Measurements from ENCODE around the gene TSC22D4. TPM values are rescaled to one million over a fixed set of nuclear protein-coding genes. Genes with fewer than 3 reads are reported as not detected.

Gene TSC22D4
- total and polyA plus RNA-seq, 9 of the 15 experiments (the other 6 are each of a cell fraction or from before 2014, with no cell fraction given), result 0.37 to 107 (median 28.7) TPM

DNA sequence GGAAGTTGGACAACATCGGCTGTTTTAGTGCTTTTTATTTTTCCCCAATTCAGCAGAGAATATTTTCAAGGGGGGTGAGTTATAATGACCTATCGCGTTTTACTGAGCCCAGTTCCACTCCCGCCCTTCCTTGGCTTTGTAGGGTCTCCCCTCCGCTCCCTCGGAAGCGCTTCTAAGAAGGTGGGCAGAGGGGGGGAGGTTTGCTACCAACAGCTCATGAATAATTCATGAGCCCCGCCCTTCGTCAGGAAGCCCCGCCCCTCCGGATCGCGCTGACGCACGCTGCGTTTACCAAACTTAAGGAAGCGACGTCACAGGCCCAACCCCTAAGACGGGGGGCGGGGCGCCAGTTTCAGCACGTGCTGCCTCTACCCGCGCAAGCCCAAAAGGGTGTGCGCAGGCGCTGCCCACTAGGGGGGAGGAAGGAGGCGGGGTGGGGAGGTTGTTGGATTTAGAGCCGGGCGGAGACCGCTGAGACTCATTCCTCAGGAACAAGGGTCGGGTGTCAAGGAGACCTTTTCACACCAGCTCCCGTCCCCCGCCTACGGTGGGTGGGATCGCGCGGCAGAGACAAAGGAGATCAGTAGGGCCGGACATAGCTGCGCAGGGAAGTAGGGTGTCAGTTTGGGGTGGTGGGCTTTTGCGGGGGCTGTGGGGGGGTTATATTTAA lies 49.9 kb downstream of the TSC22D4 start (continued):
- TF ChIP-seq, protein P1, sequence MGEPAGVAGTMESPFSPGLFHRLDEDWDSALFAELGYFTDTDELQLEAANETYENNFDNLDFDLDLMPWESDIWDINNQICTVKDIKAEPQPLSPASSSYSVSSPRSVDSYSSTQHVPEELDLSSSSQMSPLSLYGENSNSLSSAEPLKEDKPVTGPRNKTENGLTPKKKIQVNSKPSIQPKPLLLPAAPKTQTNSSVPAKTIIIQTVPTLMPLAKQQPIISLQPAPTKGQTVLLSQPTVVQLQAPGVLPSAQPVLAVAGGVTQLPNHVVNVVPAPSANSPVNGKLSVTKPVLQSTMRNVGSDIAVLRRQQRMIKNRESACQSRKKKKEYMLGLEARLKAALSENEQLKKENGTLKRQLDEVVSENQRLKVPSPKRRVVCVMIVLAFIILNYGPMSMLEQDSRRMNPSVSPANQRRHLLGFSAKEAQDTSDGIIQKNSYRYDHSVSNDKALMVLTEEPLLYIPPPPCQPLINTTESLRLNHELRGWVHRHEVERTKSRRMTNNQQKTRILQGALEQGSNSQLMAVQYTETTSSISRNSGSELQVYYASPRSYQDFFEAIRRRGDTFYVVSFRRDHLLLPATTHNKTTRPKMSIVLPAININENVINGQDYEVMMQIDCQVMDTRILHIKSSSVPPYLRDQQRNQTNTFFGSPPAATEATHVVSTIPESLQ (CRISPR knock-in tag; IDR thresholded peaks at IDR 0.05), result 0 out of 2 replicates have a peak, but pooled peaks have one; percentile 14
- TF ChIP-seq GTF2E2 (tag; IDR thresholded peaks at IDR 0.05) (peak; percentile 89), CXXC5 (CRISPR knock-in tag; IDR thresholded peaks at IDR 0.05) (peak; percentile 85), TAF9B (IDR thresholded peaks at IDR 0.05; ENCODE audit: partially characterized antibody) (peak; percentile 84), PPARD (CRISPR knock-in tag; IDR thresholded peaks at IDR 0.05) (no peak), CBX8 (IDR thresholded peaks at IDR 0.05; ENCODE audit: borderline replicate concordance, extremely low read depth, low read depth, low read length, poor library complexity, severe bottlenecking) (no peak), SMARCE1 (IDR thresholded peaks at IDR 0.05) (peak; percentile 21; the same call in 1 of the 2 replicates), TAF1 (IDR thresholded peaks at IDR 0.05; ENCODE audit: control insufficient read depth, extremely low read depth, insufficient read depth, low read length, severe bottlenecking) (peak; percentile 79), POLR2AphosphoS2 (IDR thresholded peaks at IDR 0.05; ENCODE audit: low read length) (peak; percentile 87; the same call in 1 of the 2 replicates), NR2C2 (CRISPR knock-in tag; IDR thresholded peaks at IDR 0.05) (0 out of 2 replicates have a peak, but pooled peaks have one; percentile 37), NR2C2 (tag; IDR thresholded peaks at IDR 0.05) (peak; percentile 79), XRCC5 (IDR thresholded peaks at IDR 0.05; ENCODE audit: low read depth, low read length) (0 out of 2 replicates have a peak, but pooled peaks have one; percentile 18), NCOA4 (IDR thresholded peaks at IDR 0.05; ENCODE audit: partially characterized antibody) (no peak), SRF (CRISPR knock-in tag; IDR thresholded peaks at IDR 0.05) (peak in 1 of 2 experiments; percentile 43; a peak in 2 of 4 replicates), SMARCA4 (IDR thresholded peaks at IDR 0.05) (peak; percentile 4; the same call in 1 of the 2 replicates)
- TF ChIP-seq, protein P2, sequence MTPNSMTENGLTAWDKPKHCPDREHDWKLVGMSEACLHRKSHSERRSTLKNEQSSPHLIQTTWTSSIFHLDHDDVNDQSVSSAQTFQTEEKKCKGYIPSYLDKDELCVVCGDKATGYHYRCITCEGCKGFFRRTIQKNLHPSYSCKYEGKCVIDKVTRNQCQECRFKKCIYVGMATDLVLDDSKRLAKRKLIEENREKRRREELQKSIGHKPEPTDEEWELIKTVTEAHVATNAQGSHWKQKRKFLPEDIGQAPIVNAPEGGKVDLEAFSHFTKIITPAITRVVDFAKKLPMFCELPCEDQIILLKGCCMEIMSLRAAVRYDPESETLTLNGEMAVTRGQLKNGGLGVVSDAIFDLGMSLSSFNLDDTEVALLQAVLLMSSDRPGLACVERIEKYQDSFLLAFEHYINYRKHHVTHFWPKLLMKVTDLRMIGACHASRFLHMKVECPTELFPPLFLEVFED (CRISPR knock-in tag; conservative IDR thresholded peaks at IDR 0.05), result peak; percentile 41
- TF ChIP-seq, protein P3, sequence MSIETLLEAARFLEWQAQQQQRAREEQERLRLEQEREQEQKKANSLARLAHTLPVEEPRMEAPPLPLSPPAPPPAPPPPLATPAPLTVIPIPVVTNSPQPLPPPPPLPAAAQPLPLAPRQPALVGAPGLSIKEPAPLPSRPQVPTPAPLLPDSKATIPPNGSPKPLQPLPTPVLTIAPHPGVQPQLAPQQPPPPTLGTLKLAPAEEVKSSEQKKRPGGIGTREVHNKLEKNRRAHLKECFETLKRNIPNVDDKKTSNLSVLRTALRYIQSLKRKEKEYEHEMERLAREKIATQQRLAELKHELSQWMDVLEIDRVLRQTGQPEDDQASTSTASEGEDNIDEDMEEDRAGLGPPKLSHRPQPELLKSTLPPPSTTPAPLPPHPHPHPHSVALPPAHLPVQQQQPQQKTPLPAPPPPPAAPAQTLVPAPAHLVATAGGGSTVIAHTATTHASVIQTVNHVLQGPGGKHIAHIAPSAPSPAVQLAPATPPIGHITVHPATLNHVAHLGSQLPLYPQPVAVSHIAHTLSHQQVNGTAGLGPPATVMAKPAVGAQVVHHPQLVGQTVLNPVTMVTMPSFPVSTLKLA (conservative IDR thresholded peaks at IDR 0.05), result peak; percentile 98
- TF ChIP-seq, protein P4, sequence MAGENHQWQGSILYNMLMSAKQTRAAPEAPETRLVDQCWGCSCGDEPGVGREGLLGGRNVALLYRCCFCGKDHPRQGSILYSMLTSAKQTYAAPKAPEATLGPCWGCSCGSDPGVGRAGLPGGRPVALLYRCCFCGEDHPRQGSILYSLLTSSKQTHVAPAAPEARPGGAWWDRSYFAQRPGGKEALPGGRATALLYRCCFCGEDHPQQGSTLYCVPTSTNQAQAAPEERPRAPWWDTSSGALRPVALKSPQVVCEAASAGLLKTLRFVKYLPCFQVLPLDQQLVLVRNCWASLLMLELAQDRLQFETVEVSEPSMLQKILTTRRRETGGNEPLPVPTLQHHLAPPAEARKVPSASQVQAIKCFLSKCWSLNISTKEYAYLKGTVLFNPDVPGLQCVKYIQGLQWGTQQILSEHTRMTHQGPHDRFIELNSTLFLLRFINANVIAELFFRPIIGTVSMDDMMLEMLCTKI (IDR thresholded peaks at IDR 0.05; ENCODE audit: partially characterized antibody), result no peak
- TF ChIP-seq, protein P5, sequence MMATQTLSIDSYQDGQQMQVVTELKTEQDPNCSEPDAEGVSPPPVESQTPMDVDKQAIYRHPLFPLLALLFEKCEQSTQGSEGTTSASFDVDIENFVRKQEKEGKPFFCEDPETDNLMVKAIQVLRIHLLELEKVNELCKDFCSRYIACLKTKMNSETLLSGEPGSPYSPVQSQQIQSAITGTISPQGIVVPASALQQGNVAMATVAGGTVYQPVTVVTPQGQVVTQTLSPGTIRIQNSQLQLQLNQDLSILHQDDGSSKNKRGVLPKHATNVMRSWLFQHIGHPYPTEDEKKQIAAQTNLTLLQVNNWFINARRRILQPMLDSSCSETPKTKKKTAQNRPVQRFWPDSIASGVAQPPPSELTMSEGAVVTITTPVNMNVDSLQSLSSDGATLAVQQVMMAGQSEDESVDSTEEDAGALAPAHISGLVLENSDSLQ (IDR thresholded peaks at IDR 0.05), result peak; percentile 46; the same call in 1 of the 2 replicates

Measured in K562 (cell line).